Subcutaneous abdominal adipose tissue (tissue), 5 donors: ENCODE measurements around the gene PRPF38B.
"Not testable (repeated sequence)": the region's sequence is repeated elsewhere in the genome, so short reads cannot be mapped to it uniquely, and the experiment has no call there.

Experiments
- H3K27ac ChIP-seq: one replicate; pipeline ENCODE4 v1.7.0; 2013; ENCODE audit warnings: low read depth, mild to moderate bottlenecking, inconsistent platforms, low read length, moderate library complexity
- H3K27me3 ChIP-seq, 5 donors: one replicate each; pipeline ENCODE4 v1.7.0; 2013; ENCODE audit warnings: low read length in 5 of 5, inconsistent platforms in 1 of 5; ENCODE audit not compliant: control insufficient read depth in 5 of 5, insufficient read depth in 4 of 5
- H3K36me3 ChIP-seq, 5 donors: one replicate each; pipeline ENCODE4 v1.7.0; 2013; ENCODE audit warnings: low read length in 5 of 5; ENCODE audit not compliant: control insufficient read depth in 5 of 5, insufficient read depth in 5 of 5
- H3K4me1 ChIP-seq, 5 donors: one replicate each; pipeline ENCODE4 v1.7.0; 2013; ENCODE audit warnings: low read length in 5 of 5, mild to moderate bottlenecking in 3 of 5, moderate library complexity in 1 of 5; ENCODE audit not compliant: control insufficient read depth in 5 of 5, insufficient read depth in 5 of 5
- H3K4me3 ChIP-seq, 5 donors: one replicate each; pipeline ENCODE4 v1.7.0; 2013; ENCODE audit warnings: low read length in 5 of 5, low read depth in 1 of 5
- H3K9ac ChIP-seq, 5 donors: one replicate each; pipeline ENCODE4 v1.7.0; 2013; ENCODE audit warnings: low read length in 5 of 5, mild to moderate bottlenecking in 4 of 5, moderate library complexity in 3 of 5
- H3K9me3 ChIP-seq, 5 donors: one replicate each; pipeline ENCODE4 v1.7.0; 2013; ENCODE audit warnings: low read length in 5 of 5; ENCODE audit not compliant: control insufficient read depth in 5 of 5
- donor health status: healthy.
- donor health status: healthy.
- donor health status: healthy.
- donor health status: healthy.
- donor health status: healthy.

Gene PRPF38B

GRCh38 chr1:108661030-108661609 is 31.0 kb upstream of the PRPF38B start, which contains the start of gene HENMT1:
TSS of gene HENMT1 (minus strand) at chr1:108661093. CDS start at chr1:108659884, 1,209 bp downstream.
- H3K27ac ChIP-seq, result peak within 1 kb of the TSS; percentile 75
- peaks cover 0 to 22% (median 13%) of the 10 kb centered on the region in 5 donors for H3K4me1 ChIP-seq
- H3K9me3 ChIP-seq, result no peaks in the 10 kb centered on the region
- H3K27me3 ChIP-seq, result no peaks in the 10 kb centered on the region
- peak within 1 kb of the TSS; percentile 53 to 85 (median 80) for H3K4me3 ChIP-seq
- peaks cover 0 to under 1% (median 0%) of the 10 kb centered on the region in 5 donors for H3K36me3 ChIP-seq
- peak within 1 kb of the TSS in 4 of 5 donors; percentile 82 to 91 (median 82) for H3K9ac ChIP-seq

- H3K27ac ChIP-seq, result no peak overlapping the region
- no peaks in the 10 kb centered on the region for H3K9me3 ChIP-seq
- no peaks in the 10 kb centered on the region for H3K27me3 ChIP-seq
- H3K4me1 ChIP-seq, result peaks cover 0 to 22% (median 13%) of the 10 kb centered on the region in 5 donors
- no peak overlapping the region for H3K4me3 ChIP-seq
- H3K9ac ChIP-seq, result no peak overlapping the region
- no peaks in the 10 kb centered on the region for H3K36me3 ChIP-seq
Observed at GRCh38 chr1:108663074-108663473, 29.0 kb upstream of the PRPF38B start.

GRCh38 chr1:108664481-108664880 is 27.6 kb upstream of the PRPF38B start:
- no peak overlapping the region for H3K27ac ChIP-seq
- H3K36me3 ChIP-seq, result no peaks in the 10 kb centered on the region
- H3K4me1 ChIP-seq, result peaks cover 0 to 22% (median 13%) of the 10 kb centered on the region in 5 donors
- H3K9ac ChIP-seq, result no peak overlapping the region
- no peak overlapping the region for H3K4me3 ChIP-seq
- H3K27me3 ChIP-seq, result no peaks in the 10 kb centered on the region
- H3K9me3 ChIP-seq, result no peaks in the 10 kb centered on the region

GRCh38 chr1:108665067-108665466 is 27.0 kb upstream of the PRPF38B start:
- no peaks in the 10 kb centered on the region for H3K27me3 ChIP-seq
- no peak overlapping the region for H3K9ac ChIP-seq
- H3K27ac ChIP-seq, result no peak overlapping the region
- H3K9me3 ChIP-seq, result no peaks in the 10 kb centered on the region
- no peaks in the 10 kb centered on the region for H3K36me3 ChIP-seq
- no peak overlapping the region for H3K4me3 ChIP-seq
- peaks cover 0 to 24% (median 15%) of the 10 kb centered on the region in 5 donors for H3K4me1 ChIP-seq

- Histone ChIP-seq H3K9me3 (no peaks in the 10 kb centered on the region), H3K9ac (no peak overlapping the region), H3K27me3 (no peaks in the 10 kb centered on the region), H3K4me1 (peaks cover 0 to 31% (median 21%) of the 10 kb centered on the region in 5 donors), H3K27ac (no peak overlapping the region), H3K4me3 (no peak overlapping the region), H3K36me3 (no peaks in the 10 kb centered on the region)
Observed at GRCh38 chr1:108665771-108666170, 26.3 kb upstream of the PRPF38B start.

- H3K9ac ChIP-seq, H3K4me3 ChIP-seq, H3K27ac ChIP-seq, H3K27me3 ChIP-seq, H3K36me3 ChIP-seq, H3K9me3 ChIP-seq: not testable (repeated sequence)
- H3K4me1 ChIP-seq, result peaks cover 0 to 19% (median 9%) of the 10 kb centered on the region in 5 donors
Observed at GRCh38 chr1:108667422-108667821, 24.7 kb upstream of the PRPF38B start.

- peaks cover 0 to 10% (median 8%) of the 10 kb centered on the region in 5 donors for H3K4me1 ChIP-seq
- H3K4me3 ChIP-seq, result no peak overlapping the region
- no peaks in the 10 kb centered on the region for H3K36me3 ChIP-seq
- H3K27me3 ChIP-seq, result peaks cover 0 to 4% (median 0%) of the 10 kb centered on the region in 5 donors
- H3K27ac ChIP-seq, result no peak overlapping the region
- H3K9me3 ChIP-seq, result no peaks in the 10 kb centered on the region
- H3K9ac ChIP-seq, result no peak overlapping the region
Observed at GRCh38 chr1:108668777-108669176, 23.3 kb upstream of the PRPF38B start.

GRCh38 chr1:108669679-108670078 is 22.4 kb upstream of the PRPF38B start:
- peaks cover 0 to 4% (median 0%) of the 10 kb centered on the region in 5 donors for H3K27me3 ChIP-seq
- no peak overlapping the region for H3K9ac ChIP-seq
- no peaks in the 10 kb centered on the region for H3K9me3 ChIP-seq
- H3K4me3 ChIP-seq, result no peak overlapping the region
- peaks cover 0 to 10% (median 8%) of the 10 kb centered on the region in 5 donors for H3K4me1 ChIP-seq
- no peaks in the 10 kb centered on the region for H3K36me3 ChIP-seq
- H3K27ac ChIP-seq, result no peak overlapping the region

GRCh38 chr1:108670131-108670773 is 21.9 kb upstream of the PRPF38B start:
- no peaks in the 10 kb centered on the region for H3K9me3 ChIP-seq
- no peaks in the 10 kb centered on the region for H3K36me3 ChIP-seq
- H3K4me1 ChIP-seq, result peaks cover 0 to 10% (median 8%) of the 10 kb centered on the region in 5 donors
- peak overlapping the region in 1 of 5 donors; percentile 15 for H3K4me3 ChIP-seq
- H3K27me3 ChIP-seq, result peaks cover 0 to 4% (median 0%) of the 10 kb centered on the region in 5 donors
- H3K9ac ChIP-seq, result no peak overlapping the region
- no peak overlapping the region for H3K27ac ChIP-seq

GRCh38 chr1:108671143-108671542 is 21.0 kb upstream of the PRPF38B start:
- Histone ChIP-seq H3K27ac (no peak overlapping the region), H3K27me3 (peaks cover 0 to 4% (median 0%) of the 10 kb centered on the region in 5 donors), H3K4me1 (peaks cover 0 to 10% (median 8%) of the 10 kb centered on the region in 5 donors), H3K9ac (no peak overlapping the region), H3K4me3 (no peak overlapping the region), H3K9me3 (no peaks in the 10 kb centered on the region), H3K36me3 (no peaks in the 10 kb centered on the region)
